Activated B cell treated with CpG ODN at 0.5 μM for 24 hours (primary cell): ENCODE data around the gene MCRIP2. TPM values are rescaled to one million over a fixed set of nuclear protein-coding genes. Genes with fewer than 3 reads are reported as not detected.

Experiments
- ATAC-seq: fragments of 200-7000 bp; cut with Tn5 transposase; one replicate; pipeline ENCODE4 v1.10.0; 2021; ENCODE audit warnings: low read depth, mild to moderate bottlenecking, moderate library complexity
- CTCF ChIA-PET: fragments of 350-600 bp; sonication (Branson Sonifier 250); formaldehyde crosslinking; loops from one replicate; lab custom pipeline; 2021; ENCODE audit warnings: antibody characterized with exemption; lab: Charles Lee
- POLR2A ChIA-PET: fragments of 350-600 bp; sonication (Branson Sonifier 250); formaldehyde crosslinking; loops from one replicate; lab custom pipeline; 2021; ENCODE audit warnings: antibody characterized with exemption; lab: Charles Lee
- DNase-seq: peaks from one replicate; pipeline ENCODE4 v3.0.0; 2022
- H3K27ac Mint-ChIP-seq: one replicate; pipeline ENCODE4 v1.8.0; 2020; ENCODE audit warnings: mixed read lengths
- H3K27me3 Mint-ChIP-seq: one replicate; pipeline ENCODE4 v1.8.0; 2021; ENCODE audit warnings: mixed read lengths
- H3K36me3 Mint-ChIP-seq: one replicate; pipeline ENCODE4 v1.8.0; 2021; ENCODE audit warnings: low read depth, mixed read lengths
- H3K4me1 Mint-ChIP-seq: one replicate; pipeline ENCODE4 v1.8.0; 2021; ENCODE audit warnings: mixed read lengths
- H3K4me3 Mint-ChIP-seq: one replicate; pipeline ENCODE4 v1.8.0; 2020; ENCODE audit warnings: mild to moderate bottlenecking, mixed read lengths
- H3K9me3 Mint-ChIP-seq: one replicate; pipeline ENCODE4 v1.8.0; 2020; ENCODE audit warnings: mixed read lengths
- intact Hi-C: fragments of 100-400 bp; cut with micrococcal nuclease; formaldehyde crosslinking; loops from one replicate; pipeline ENCODE4 v1.15.1; 2024
- total RNA-seq: library from RNA; stranded (reverse); gene quantifications from 2 replicates; pipeline ENCODE4 v1.2.3, GENCODE V29; 2022
- TF ChIP-seq, protein P1 (sequence below): fragments of 200-600 bp; IDR thresholded peaks from one replicate; pipeline ENCODE4 v1.8.0; 2022; ENCODE audit warnings: antibody characterized with exemption, mild to moderate bottlenecking

The MCRIP2 gene
- total RNA-seq, 1 donor from 2014 or later: 38.9 TPM

- POLR2A ChIA-PET: interaction anchor here (2.0 to 4.5 kb wide), 4 partner anchors 8 to 45 kb away, joined by 10 to 41 read pairs (median 22); partner anchors contain the start of genes METTL26, RHOT2, WDR24 and WDR90
- CTCF ChIA-PET: interaction anchor here (1.2 kb wide), 1 partner anchor 14 kb away, joined by 3 read pairs; the partner anchor contains the start of gene RHOT2
- no peaks in the 10 kb centered on the region for H3K9me3 Mint-ChIP-seq
These were observed 40.3 kb downstream of the MCRIP2 start for GRCh38 chr16:681746-682427.

DNA sequence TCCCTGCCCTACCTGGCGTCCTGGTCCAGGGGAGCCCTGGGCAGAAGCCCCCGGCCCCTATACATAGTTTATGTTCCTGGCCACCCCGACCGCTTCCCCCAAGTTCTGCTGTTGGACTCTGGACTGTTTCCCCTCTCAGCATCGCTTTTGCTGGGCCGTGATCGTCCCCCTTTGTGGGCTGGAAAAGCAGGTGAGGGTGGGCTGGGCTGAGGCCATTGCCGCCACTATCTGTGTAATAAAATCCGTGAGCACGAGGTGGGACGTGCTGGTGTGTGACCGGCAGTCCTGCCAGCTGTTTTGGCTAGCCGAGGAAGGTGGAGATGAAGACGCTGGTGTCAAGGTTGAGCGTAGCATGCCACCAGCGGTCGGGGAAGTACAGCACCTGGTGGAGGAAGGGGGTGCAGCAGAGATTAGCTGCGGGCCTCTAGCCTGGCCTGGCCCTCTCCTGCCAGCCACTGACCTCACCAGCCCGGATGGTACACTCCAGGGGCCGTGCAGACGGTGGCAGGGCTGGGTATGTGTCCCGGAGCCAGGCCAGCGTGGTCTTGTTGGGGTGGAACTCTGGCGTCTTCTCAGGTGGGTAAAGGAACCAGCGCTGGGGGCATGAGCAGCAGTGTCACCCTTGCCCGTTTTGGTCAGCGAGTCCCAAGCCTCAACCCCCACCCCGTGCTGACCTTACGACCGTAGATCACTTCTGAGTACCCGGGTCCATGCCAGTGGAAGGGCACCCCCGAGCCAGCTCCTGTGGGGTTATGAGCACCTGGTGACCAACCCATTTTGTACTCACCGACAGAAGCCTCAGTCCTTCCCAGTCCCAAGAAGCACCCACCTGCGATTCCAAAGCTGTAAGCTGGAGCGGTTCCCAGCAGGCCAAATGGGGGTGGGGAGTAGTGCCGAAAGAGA lies 41.1 kb downstream of the MCRIP2 start:
- POLR2A ChIA-PET: interaction anchor here (2.8 to 4.5 kb wide), 2 partner anchors 14 to 46 kb away, joined by 10 to 41 read pairs; partner anchors contain the start of genes METTL26 and RHOT2
- Mint-ChIP-seq H3K4me3 (peak overlapping the region; percentile 87), H3K27me3 (no peaks in the 10 kb centered on the region), H3K36me3 (peaks cover 36% of the 10 kb centered on the region), H3K27ac (peak overlapping the region; percentile 61), H3K4me1 (peaks cover 35% of the 10 kb centered on the region), H3K9me3 (no peaks in the 10 kb centered on the region)
- DNase-seq: no peak
- TF ChIP-seq, protein P1, sequence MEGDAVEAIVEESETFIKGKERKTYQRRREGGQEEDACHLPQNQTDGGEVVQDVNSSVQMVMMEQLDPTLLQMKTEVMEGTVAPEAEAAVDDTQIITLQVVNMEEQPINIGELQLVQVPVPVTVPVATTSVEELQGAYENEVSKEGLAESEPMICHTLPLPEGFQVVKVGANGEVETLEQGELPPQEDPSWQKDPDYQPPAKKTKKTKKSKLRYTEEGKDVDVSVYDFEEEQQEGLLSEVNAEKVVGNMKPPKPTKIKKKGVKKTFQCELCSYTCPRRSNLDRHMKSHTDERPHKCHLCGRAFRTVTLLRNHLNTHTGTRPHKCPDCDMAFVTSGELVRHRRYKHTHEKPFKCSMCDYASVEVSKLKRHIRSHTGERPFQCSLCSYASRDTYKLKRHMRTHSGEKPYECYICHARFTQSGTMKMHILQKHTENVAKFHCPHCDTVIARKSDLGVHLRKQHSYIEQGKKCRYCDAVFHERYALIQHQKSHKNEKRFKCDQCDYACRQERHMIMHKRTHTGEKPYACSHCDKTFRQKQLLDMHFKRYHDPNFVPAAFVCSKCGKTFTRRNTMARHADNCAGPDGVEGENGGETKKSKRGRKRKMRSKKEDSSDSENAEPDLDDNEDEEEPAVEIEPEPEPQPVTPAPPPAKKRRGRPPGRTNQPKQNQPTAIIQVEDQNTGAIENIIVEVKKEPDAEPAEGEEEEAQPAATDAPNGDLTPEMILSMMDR: no peak
- no peak for ATAC-seq
- intact Hi-C loops: no loop called here
- CTCF ChIA-PET: interaction anchor here (1.2 kb wide), 1 partner anchor 15 kb away, joined by 3 read pairs; the partner anchor contains the start of gene RHOT2

More at GRCh38 chr16:681746-682427, 40.3 kb downstream of the MCRIP2 start:
- TF ChIP-seq, protein P1: no peak
- H3K4me1 Mint-ChIP-seq: peaks cover 37% of the 10 kb centered on the region
- peak overlapping the region; percentile 60 for H3K27ac Mint-ChIP-seq
- intact Hi-C loops: no loop called here
- ATAC-seq: no peak
- peaks cover under 1% of the 10 kb centered on the region for H3K27me3 Mint-ChIP-seq
- no peak for DNase-seq
- peak overlapping the region; percentile 87 for H3K4me3 Mint-ChIP-seq
- peaks cover 30% of the 10 kb centered on the region for H3K36me3 Mint-ChIP-seq

DNA sequence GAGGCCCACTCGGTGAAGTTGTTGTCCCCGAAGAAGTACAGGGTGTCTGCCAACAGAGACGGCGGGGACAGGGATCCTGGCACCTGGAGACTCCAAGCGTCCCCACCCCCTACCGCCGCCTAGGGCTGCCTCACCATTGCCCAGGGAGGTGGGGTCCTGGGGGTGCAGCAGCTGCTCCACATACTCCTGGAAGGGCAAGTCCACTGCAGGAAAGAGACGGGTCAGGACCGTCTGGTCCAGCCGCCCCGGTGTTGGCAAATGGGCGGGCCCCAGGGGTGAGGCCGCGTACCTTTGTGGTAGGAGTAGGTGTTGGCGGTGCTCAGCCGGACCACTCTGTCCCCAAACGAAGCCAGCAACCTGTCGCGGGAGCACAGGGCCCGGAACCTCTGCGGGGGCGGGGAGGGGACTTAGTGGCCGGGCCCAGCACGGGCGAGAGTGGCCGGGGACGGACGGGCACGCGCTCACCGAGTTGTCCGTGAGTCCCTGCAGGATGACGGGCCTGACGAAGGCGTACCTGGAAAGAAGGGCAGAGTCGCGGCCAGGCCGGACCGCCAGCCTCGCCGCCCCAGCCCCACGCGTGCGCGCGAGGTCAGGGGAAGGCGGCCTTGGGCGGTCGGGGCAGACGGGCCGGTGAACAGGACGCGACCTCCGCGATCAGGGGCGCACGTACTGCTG lies 41.9 kb downstream of the MCRIP2 start:
- no peaks in the 10 kb centered on the region for H3K27me3 Mint-ChIP-seq
- TF ChIP-seq, protein P1: no peak
- H3K36me3 Mint-ChIP-seq: peaks cover 36% of the 10 kb centered on the region
- ATAC-seq (no peak), DNase-seq (no peak)
- ChIA-PET CTCF (no interaction called here), POLR2A (interaction anchor here (1.0 to 1.2 kb wide), 4 partner anchors 10 to 39 kb away, joined by 3 to 5 read pairs (median 4); partner anchors contain the start of gene RHOT2)
- peak overlapping the region; percentile 61 for H3K27ac Mint-ChIP-seq
- intact Hi-C loops: loop anchor here (1.0 to 2.0 kb wide), 4 partner anchors 34 to 156 kb away; partner anchors contain the start of genes ANTKMT, CAPN15, METTL26 and WDR90
- H3K4me3 Mint-ChIP-seq: peak overlapping the region; percentile 87
- H3K9me3 Mint-ChIP-seq: no peaks in the 10 kb centered on the region
- H3K4me1 Mint-ChIP-seq: peaks cover 36% of the 10 kb centered on the region

- no peaks in the 10 kb centered on the region for H3K27me3 Mint-ChIP-seq
- TF ChIP-seq, protein P1: no peak
- peak; percentile 49 for ATAC-seq
- DNase-seq: peak; percentile 98
- intact Hi-C loops: loop anchor here (1.0 to 2.0 kb wide), 4 partner anchors 35 to 157 kb away; partner anchors contain the start of genes ANTKMT, CAPN15, METTL26 and WDR90
- H3K4me3 Mint-ChIP-seq: peak within 1 kb of the TSS; percentile 87
- H3K4me1 Mint-ChIP-seq: peaks cover 38% of the 10 kb centered on the region
- ChIA-PET CTCF (no interaction called here), POLR2A (interaction anchor here (0.7 to 1.2 kb wide), 5 partner anchors 9 to 40 kb away, joined by 3 to 5 read pairs (median 3); partner anchors contain the start of gene RHOT2)
- H3K27ac Mint-ChIP-seq: peak within 1 kb of the TSS; percentile 70
- peaks cover 36% of the 10 kb centered on the region for H3K36me3 Mint-ChIP-seq
- H3K9me3 Mint-ChIP-seq: no peaks in the 10 kb centered on the region
These were observed 42.6 kb downstream of the MCRIP2 start, which contains the start of gene JMJD8 for GRCh38 chr16:684071-684794. Gene JMJD8, minus strand, starts transcription at chr16:684334. Its CDS starts 15 bp downstream, at chr16:684319.
